Thymus (tissue), 11 donors: ENCODE measurements around the gene TEX26. TPM values are rescaled to one million over a fixed set of nuclear protein-coding genes. Genes with fewer than 3 reads are reported as not detected.

Source experiments
- DNase-seq, 9 donors: peaks; one replicate each; pipeline ENCODE4 v3.0.0-alpha.2; 2013; ENCODE audit warnings: low spot score in 9 of 9, low read depth in 6 of 9, missing footprints in 1 of 9
- H3K27ac ChIP-seq, 2 donors: one replicate each; pipeline ENCODE4 v1.5.1; 2013; ENCODE audit warnings: control low read depth in 1 of 2, low read depth in 1 of 2, low read length in 1 of 2, mild to moderate bottlenecking in 1 of 2, moderate library complexity in 1 of 2
- H3K27me3 ChIP-seq, 2 donors: one replicate each; pipeline ENCODE4 v1.5.1; 2013; ENCODE audit warnings: low read length in 1 of 2; ENCODE audit not compliant: control insufficient read depth in 2 of 2, insufficient read depth in 1 of 2
- H3K36me3 ChIP-seq, 2 donors: one replicate each; pipeline ENCODE4 v1.5.1; 2013; ENCODE audit warnings: low read length in 1 of 2, mild to moderate bottlenecking in 1 of 2, moderate library complexity in 1 of 2; ENCODE audit not compliant: control insufficient read depth in 2 of 2, insufficient read depth in 2 of 2
- H3K4me1 ChIP-seq, 2 donors: one replicate each; pipeline ENCODE4 v1.5.1; 2013; ENCODE audit warnings: low read length in 2 of 2; ENCODE audit not compliant: control insufficient read depth in 2 of 2, insufficient read depth in 2 of 2
- H3K4me3 ChIP-seq, 2 donors: one replicate each; pipeline ENCODE4 v1.5.1; 2013; ENCODE audit warnings: low read length in 2 of 2, control low read depth in 1 of 2, mild to moderate bottlenecking in 1 of 2
- H3K9me3 ChIP-seq, 2 donors: one replicate each; pipeline ENCODE4 v1.5.1; 2013; ENCODE audit warnings: low read length in 1 of 2, mild to moderate bottlenecking in 1 of 2; ENCODE audit not compliant: control insufficient read depth in 2 of 2, insufficient read depth in 1 of 2
- WGBS: extraction: QIAGEN DNeasy Blood & Tissue Kit; methylation state at CpG from one replicate; pipeline ENCODE4 v1.1.7; 2013; 5-methylcytosine and 5-hydroxymethylcytosine counted together
- polyA plus RNA-seq: library from polyadenylated mRNA; stranded (reverse); fragments of 200-250 nt; gene quantifications from one replicate; pipeline ENCODE4 v1.2.3, GENCODE V29; 2013
- total RNA-seq: library from RNA; stranded (reverse); fragments of 120-200 nt; gene quantifications from one replicate; pipeline ENCODE4 v1.2.4, GENCODE V29; 2013
- donor health status: healthy.

The TEX26 gene
- total and polyA plus RNA-seq, 2 donors = 0.43 TPM; not detected in 1

DNA sequence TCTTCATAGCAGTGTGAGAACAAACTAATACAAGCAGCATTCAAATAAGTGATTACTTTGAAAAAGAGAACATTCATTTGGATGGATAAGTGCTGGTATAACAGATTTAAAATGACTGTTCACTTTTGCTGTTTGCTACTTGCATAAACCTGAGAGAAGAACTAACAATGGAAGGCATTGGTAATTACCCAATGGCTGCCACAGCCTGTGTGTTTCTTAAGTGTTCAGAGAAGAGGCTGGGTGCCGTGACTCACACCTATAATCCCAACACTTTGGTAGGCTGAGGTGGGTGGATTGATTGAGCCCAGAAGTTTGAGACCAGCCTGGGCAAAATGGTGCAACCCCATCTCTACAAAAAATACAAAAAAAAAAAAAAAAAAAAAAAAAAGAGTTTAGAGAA, 4.9 kb upstream of the TEX26 start:
- Histone ChIP-seq H3K27ac (no peak overlapping the region), H3K4me3 (no peak overlapping the region), H3K36me3 (no peaks in the 10 kb centered on the region), H3K9me3 (no peaks in the 10 kb centered on the region), H3K27me3 (peaks cover 0 to 30% of the 10 kb centered on the region in 2 donors), H3K4me1 (no peaks in the 10 kb centered on the region)
- DNase-seq = no peak
- 94% methylated on average over 1 of the region's 1 CpG for WGBS

DNA sequence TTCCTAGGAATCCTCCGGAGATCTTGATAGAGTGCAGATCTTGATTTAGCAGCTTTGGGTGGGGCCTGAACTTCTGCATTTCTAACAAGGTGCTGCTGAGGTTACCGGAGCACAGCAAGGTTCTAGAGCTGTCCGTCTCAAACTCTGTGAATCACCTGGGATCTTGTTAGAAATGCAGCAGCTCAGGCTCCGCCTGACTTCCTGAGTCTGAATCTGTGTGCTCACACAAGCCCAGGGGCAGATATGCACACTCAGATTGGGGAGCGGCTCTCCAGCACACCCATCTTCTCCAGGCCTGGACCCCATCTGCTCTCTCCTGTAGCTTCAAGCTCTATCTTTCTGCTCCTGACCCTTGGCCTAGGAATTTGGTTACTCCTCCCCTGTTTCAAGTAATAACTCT, 3.5 kb upstream of the TEX26 start:
- no peak for DNase-seq
- 93% methylated on average over 5 of the region's 5 CpGs for WGBS
- H3K27ac ChIP-seq = no peak overlapping the region
- no peaks in the 10 kb centered on the region for H3K36me3 ChIP-seq
- peaks cover 0 to 39% of the 10 kb centered on the region in 2 donors for H3K27me3 ChIP-seq
- H3K9me3 ChIP-seq = no peaks in the 10 kb centered on the region
- H3K4me3 ChIP-seq = no peak overlapping the region
- no peaks in the 10 kb centered on the region for H3K4me1 ChIP-seq

DNA sequence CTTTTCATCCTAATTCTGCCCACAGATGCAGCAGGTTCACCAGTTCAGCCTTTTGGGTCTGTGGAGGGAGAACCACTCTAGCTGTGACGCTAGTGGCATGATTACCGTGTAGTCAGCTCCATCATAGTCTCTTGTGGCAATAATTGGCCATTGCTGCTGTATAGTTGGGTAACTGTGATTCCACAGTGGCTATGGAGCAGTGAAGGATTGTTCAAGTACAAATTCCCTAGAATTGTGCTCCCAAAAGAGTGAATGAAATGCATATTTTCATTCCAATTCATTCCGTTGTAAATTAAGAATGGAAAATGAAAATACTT, 856 bp downstream of the TEX26 start:
- H3K9me3 ChIP-seq = no peaks in the 10 kb centered on the region
- no peaks in the 10 kb centered on the region for H3K36me3 ChIP-seq
- H3K27me3 ChIP-seq = peaks cover 0 to 47% of the 10 kb centered on the region in 2 donors
- H3K4me1 ChIP-seq = no peaks in the 10 kb centered on the region
- no peak overlapping the region for H3K27ac ChIP-seq
- DNase-seq = no peak
- H3K4me3 ChIP-seq = no peak overlapping the region
- 95% methylated on average over 3 of the region's 3 CpGs for WGBS

DNA sequence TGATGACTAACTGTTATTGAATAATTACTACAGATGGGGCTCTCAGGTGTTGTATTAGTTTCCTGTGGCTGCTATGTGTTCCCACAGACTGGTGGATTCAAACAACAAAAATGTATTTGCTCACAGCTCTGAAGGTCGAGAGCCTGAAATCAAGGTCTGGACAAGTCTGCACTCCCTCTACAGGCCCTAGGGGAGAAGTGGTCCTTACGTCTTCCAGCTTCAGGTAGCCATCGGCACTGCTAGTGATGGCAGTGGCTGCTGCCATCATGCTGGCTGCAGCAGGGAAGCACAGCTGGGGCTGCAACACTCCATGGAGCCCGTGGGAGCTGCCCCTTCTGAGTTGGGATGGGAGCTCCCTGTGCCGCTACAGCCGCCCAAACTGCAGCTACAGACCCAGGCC, 1.9 kb downstream of the TEX26 start:
- Histone ChIP-seq H3K4me1 (no peaks in the 10 kb centered on the region), H3K27me3 (peaks cover 0 to 43% of the 10 kb centered on the region in 2 donors), H3K27ac (no peak overlapping the region), H3K4me3 (no peak overlapping the region), H3K9me3 (no peaks in the 10 kb centered on the region), H3K36me3 (no peaks in the 10 kb centered on the region)
- no peak for DNase-seq
- WGBS = 76% methylated on average over 6 of the region's 6 CpGs

DNA sequence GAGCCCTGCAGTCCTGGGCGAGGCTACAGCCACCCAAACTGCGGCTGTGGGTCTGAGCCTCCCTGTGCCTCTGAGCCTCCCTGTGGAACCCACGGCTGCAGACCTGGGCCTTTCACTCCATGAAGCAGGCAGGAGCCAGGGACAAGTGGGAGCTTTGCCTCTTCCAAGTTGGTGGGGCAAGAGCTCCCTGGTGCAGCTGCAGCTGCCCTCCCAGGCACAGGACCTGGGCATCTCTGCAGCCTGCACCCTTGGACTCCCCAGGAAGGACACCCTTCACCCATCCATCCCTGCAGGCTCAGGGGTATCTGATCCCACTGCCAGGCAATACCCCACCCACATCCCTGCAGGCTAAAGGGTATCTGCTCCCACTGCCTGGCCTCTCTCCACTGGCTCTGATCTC, 2.3 kb downstream of the TEX26 start:
- WGBS = 95% methylated on average over 3 of the region's 3 CpGs
- DNase-seq = no peak
- Histone ChIP-seq H3K9me3 (no peaks in the 10 kb centered on the region), H3K27me3 (peaks cover 0 to 42% of the 10 kb centered on the region in 2 donors), H3K4me3 (no peak overlapping the region), H3K4me1 (no peaks in the 10 kb centered on the region), H3K27ac (no peak overlapping the region), H3K36me3 (no peaks in the 10 kb centered on the region)

DNA sequence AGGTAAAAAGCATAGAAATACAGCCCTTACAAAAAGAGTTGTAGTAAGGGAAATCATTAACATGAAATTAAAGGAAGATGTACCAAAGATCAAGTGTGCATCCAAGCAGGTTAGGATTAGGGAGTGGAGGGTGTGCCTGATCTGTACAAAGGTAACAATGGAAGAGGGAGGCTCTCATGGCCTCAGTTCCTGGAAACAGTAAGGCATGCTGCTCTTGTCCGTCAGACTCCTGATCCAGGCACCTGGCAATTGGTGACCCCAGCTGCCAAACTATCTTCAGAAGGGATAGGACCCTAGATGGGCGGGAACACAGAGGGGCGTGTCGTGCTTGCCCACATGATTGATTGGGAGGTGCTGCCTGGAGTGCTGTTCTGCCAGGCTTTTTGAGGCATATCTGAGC, 4.5 kb downstream of the TEX26 start:
- no peaks in the 10 kb centered on the region for H3K36me3 ChIP-seq
- H3K27ac ChIP-seq = no peak overlapping the region
- no peak overlapping the region for H3K4me3 ChIP-seq
- WGBS = 90% methylated on average over 4 of the region's 4 CpGs
- no peaks in the 10 kb centered on the region for H3K9me3 ChIP-seq
- H3K27me3 ChIP-seq = peaks cover 0 to 29% of the 10 kb centered on the region in 2 donors
- no peaks in the 10 kb centered on the region for H3K4me1 ChIP-seq
- no peak for DNase-seq

DNA sequence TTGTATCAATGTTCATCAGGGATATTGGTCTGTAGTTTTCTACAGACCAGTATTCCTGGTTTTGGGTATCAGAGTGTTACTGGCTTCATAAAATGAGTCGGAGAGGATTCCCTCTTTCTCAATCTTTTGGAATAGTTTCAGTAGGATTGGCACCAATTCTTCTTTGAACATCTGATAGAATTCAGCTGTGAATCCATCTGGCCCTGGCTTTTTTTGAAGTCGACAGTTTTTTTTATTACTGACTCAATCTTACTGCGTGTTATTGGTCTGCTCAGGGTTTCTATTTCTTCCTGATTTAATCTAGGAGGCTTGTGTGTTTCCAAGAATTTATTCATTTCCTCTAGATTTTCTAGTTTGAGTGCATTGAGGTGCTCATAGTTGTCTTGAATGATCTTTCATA, 11.4 kb downstream of the TEX26 start:
- Histone ChIP-seq H3K4me1 (no peaks in the 10 kb centered on the region), H3K36me3 (no peaks in the 10 kb centered on the region), H3K4me3 (no peak overlapping the region), H3K27ac (no peak overlapping the region), H3K27me3 (no peaks in the 10 kb centered on the region), H3K9me3 (no peaks in the 10 kb centered on the region)
- DNase-seq = no peak
- WGBS = 95% methylated on average over 3 of the region's 3 CpGs

DNA sequence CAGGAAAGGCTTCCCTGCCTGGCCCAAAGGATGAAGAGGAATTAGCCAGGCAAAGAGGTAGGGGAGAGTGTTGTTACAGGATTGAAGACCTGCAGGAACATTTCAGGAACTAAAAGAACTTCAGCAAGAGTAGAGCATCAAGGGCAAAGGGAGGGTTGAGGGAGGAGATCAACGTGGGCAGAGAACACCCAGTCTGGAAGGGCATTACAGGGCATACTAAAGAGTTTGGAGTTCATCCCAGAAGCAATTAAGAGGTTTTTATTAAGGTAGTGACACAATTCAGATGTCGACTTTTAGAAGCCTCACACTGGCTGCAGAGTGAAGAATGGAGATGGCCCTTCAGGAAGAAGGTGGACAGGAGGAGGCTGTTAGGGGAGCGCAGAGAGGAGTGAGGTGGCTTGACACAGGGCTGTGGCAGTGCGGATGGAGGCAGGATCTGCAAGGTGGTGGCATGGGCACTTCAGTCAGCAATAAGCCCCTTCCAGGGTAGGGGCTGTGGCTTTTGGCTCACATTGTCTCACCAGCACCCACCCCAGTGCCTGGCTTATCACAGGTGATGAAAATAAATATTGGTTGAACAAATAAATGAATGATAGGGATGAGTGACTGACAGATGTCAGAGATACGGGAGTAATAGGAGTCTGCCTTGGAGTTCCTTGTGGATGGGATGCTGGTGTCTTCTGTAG, 24.9 kb downstream of the TEX26 start:
- WGBS = 93% methylated on average over 5 of the region's 5 CpGs
- Histone ChIP-seq H3K4me1 (no peaks in the 10 kb centered on the region), H3K27me3 (peaks cover 0 to 2% of the 10 kb centered on the region in 2 donors), H3K4me3 (no peak overlapping the region), H3K9me3 (no peaks in the 10 kb centered on the region), H3K27ac (no peak overlapping the region), H3K36me3 (no peaks in the 10 kb centered on the region)
- no peak for DNase-seq

DNA sequence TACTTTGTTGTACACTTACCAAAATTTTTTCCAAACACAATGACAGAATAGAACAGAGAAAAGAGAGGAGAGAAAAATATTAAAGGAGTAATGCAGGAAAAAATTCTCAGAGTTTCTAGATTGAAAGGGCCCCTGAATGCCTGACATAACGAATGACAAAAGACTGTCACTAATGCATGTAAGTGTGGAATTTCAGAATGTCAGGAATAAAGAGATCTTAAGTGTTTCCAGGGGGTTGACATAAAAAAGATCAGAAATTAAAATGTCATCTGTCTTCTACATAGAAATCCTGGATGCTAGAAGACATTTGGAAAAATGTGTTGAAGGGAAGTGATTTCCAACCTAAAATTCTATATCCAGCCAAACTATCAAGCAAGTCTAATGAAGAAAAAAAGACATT, 27.2 kb downstream of the TEX26 start:
- Histone ChIP-seq H3K27me3 (peaks cover 0 to 5% of the 10 kb centered on the region in 2 donors), H3K9me3 (no peaks in the 10 kb centered on the region), H3K36me3 (no peaks in the 10 kb centered on the region), H3K27ac (no peak overlapping the region), H3K4me3 (no peak overlapping the region), H3K4me1 (no peaks in the 10 kb centered on the region)
- 86% methylated on average over 1 of the region's 1 CpG for WGBS
- no peak for DNase-seq

DNA sequence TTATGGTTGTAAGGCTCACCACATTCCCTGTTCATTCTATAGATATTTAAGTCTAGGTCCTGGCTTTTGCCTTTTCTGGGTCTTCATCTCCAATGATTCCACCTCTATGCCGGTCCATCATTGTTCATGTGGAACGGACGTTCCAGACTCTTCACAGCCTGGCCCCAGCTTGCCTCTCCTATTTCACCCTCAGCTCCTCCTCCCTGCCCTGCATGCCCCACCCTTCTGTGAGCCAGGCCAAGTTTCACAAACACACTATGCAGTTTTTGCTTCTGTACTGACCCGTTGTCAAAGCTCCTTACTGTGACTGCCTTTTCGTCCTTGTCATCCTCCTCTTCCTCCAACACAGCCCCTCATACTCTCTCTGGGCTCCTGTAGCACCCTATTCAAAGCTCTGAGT, 31.3 kb downstream of the TEX26 start:
- Histone ChIP-seq H3K27me3 (peaks cover 0 to 8% of the 10 kb centered on the region in 2 donors), H3K27ac (no peak overlapping the region), H3K4me3 (no peak overlapping the region), H3K4me1 (no peaks in the 10 kb centered on the region), H3K9me3 (no peaks in the 10 kb centered on the region), H3K36me3 (no peaks in the 10 kb centered on the region)
- 82% methylated on average over 5 of the region's 5 CpGs for WGBS
- no peak for DNase-seq
